Measurements from ENCODE around the gene DDAH1. TPM values are rescaled to one million over a fixed set of nuclear protein-coding genes. Genes with fewer than 3 reads are reported as not detected.

The DDAH1 gene
- total RNA-seq, 3 donors from 2014 or later = 9.3 to 24.3 (median 23.9) TPM

- intact Hi-C loops (cut with DNase I; ENCODE audit: low total_unique reads) = no loop called here
- Histone ChIP-seq H3K27me3 (no peaks in the 10 kb centered on the region), H3K4me3 (no peak overlapping the region), H3K9me3 (no peaks in the 10 kb centered on the region), H3K36me3 (no peaks in the 10 kb centered on the region), H3K27ac (no peak overlapping the region), H3K4me1 (no peaks in the 10 kb centered on the region)
- DNase-seq (ENCODE audit: low spot score in 2 of 2) = no peak
- TF ChIP-seq POLR2AphosphoS5 (IDR thresholded peaks at IDR 0.05) = no peak
- no peak for TF ChIP-seq POLR2A (IDR thresholded peaks at IDR 0.05)
- no peak for TF ChIP-seq CTCF (IDR thresholded peaks at IDR 0.05)
Measured at GRCh38 chr1:85433096-85433495, 31.9 kb downstream of the DDAH1 start.

DNA sequence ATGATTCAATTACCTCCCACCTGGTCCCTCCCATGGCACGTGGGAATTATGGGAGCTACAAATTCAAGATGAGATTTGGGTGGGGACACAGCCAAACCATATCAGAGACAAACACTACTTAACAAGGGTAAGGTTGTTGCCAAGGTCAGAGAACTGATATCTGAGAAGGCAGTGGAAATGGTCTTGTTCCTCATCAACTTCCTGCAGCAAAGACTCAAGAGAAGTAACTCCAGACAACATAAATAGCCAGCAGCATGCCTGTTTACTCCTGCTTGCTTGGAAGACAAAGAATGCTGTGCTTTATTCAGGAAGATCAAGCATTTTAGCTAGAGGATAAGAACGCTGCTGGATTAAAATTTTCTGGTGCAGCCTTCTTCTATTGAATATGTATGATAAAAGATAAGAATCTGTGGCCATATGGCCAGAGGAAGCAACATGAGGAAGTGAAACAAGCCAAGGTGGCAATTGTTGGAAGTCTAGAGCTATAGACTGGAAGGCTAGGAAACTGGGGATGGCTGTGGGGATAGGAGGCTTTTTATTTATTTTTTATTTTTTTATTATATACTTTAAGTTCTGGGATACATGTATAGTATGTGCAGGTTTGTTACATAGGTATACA, 36.4 kb downstream of the DDAH1 start:
- H3K27ac ChIP-seq = no peak overlapping the region

GRCh38 chr1:85427849-85428248, 37.1 kb downstream of the DDAH1 start:
- Histone ChIP-seq H3K9me3 (no peaks in the 10 kb centered on the region), H3K4me3 (no peak overlapping the region), H3K27ac (no peak overlapping the region), H3K36me3 (no peaks in the 10 kb centered on the region), H3K4me1 (peaks cover 0 to 5% of the 10 kb centered on the region in 2 donors), H3K27me3 (no peaks in the 10 kb centered on the region)
- TF ChIP-seq CTCF (IDR thresholded peaks at IDR 0.05) = no peak
- no peak for TF ChIP-seq POLR2AphosphoS5 (IDR thresholded peaks at IDR 0.05)
- no peak for TF ChIP-seq POLR2A (IDR thresholded peaks at IDR 0.05)
- intact Hi-C loops (cut with DNase I; ENCODE audit: low total_unique reads) = no loop called here
- DNase-seq (ENCODE audit: low spot score in 2 of 2) = no peak

More for the DNA sequence above, 36.4 kb downstream of the DDAH1 start:
- TF ChIP-seq POLR2AphosphoS5 (IDR thresholded peaks at IDR 0.05) (no peak), POLR2A (IDR thresholded peaks at IDR 0.05) (no peak), CTCF (IDR thresholded peaks at IDR 0.05) (no peak)
- intact Hi-C loops (cut with DNase I; ENCODE audit: low total_unique reads) = no loop called here
- DNase-seq (ENCODE audit: low spot score in 2 of 2) = no peak
- H3K27me3 ChIP-seq = no peaks in the 10 kb centered on the region
- no peaks in the 10 kb centered on the region for H3K36me3 ChIP-seq
- H3K4me3 ChIP-seq = no peak overlapping the region
- H3K4me1 ChIP-seq = peaks cover 0 to 5% of the 10 kb centered on the region in 2 donors
- H3K9me3 ChIP-seq = no peaks in the 10 kb centered on the region

GRCh38 chr1:85427331-85427730, 37.6 kb downstream of the DDAH1 start:
- intact Hi-C loops (cut with DNase I; ENCODE audit: low total_unique reads) = no loop called here
- Histone ChIP-seq H3K36me3 (no peaks in the 10 kb centered on the region), H3K27me3 (no peaks in the 10 kb centered on the region), H3K9me3 (no peaks in the 10 kb centered on the region), H3K27ac (no peak overlapping the region), H3K4me1 (peaks cover 0 to 5% of the 10 kb centered on the region in 2 donors), H3K4me3 (no peak overlapping the region)
- no peak for DNase-seq (ENCODE audit: low spot score in 2 of 2)
- TF ChIP-seq POLR2AphosphoS5 (IDR thresholded peaks at IDR 0.05) = no peak
- no peak for TF ChIP-seq POLR2A (IDR thresholded peaks at IDR 0.05)

DNA sequence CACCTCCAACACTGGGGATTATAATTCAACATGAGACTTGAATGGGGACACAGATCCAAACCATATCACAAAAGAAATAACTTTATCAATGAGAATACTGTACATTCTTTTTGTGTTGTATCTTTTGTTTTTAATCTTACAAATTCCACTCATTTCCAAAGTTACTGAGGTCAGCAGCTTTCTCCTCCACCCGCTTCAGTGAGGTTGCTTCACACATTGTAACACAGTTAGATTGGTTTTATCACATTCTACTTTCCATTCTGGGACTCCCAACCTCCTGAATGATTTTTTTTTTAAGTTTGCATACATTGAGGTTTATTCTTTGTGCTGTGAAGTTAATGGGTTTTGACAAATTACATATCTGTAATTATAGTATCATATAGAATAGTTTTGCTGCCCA, 43.8 kb downstream of the DDAH1 start:
- intact Hi-C loops (cut with DNase I; ENCODE audit: low total_unique reads) = no loop called here
- Histone ChIP-seq H3K4me3 (no peak overlapping the region), H3K27me3 (no peaks in the 10 kb centered on the region), H3K36me3 (no peaks in the 10 kb centered on the region), H3K9me3 (peaks cover 7 to 10% of the 10 kb centered on the region in 2 donors), H3K27ac (no peak overlapping the region), H3K4me1 (no peaks in the 10 kb centered on the region)
- TF ChIP-seq POLR2AphosphoS5 (IDR thresholded peaks at IDR 0.05) = no peak
- TF ChIP-seq CTCF (IDR thresholded peaks at IDR 0.05) = no peak
- no peak for TF ChIP-seq POLR2A (IDR thresholded peaks at IDR 0.05)
- no peak for DNase-seq (ENCODE audit: low spot score in 2 of 2)

All from breast epithelium (tissue), 4 donors.